HUES48 (cell line): Measurements from ENCODE around the gene ZP3.
"Not testable (repeated sequence)": the region's sequence is repeated elsewhere in the genome, so short reads cannot be mapped to it uniquely, and the experiment has no call there.

ENCODE experiments used
- H3K27ac ChIP-seq: one replicate; pipeline ENCODE4 v1.7.0; 2013; ENCODE audit warnings: low read depth, low read length, inconsistent platforms
- H3K27me3 ChIP-seq: 2 replicates; pipeline ENCODE4 v1.6.1; 2013; ENCODE audit warnings: mild to moderate bottlenecking, low read length; ENCODE audit not compliant: control insufficient read depth, insufficient read depth
- H3K36me3 ChIP-seq: 2 replicates; pipeline ENCODE4 v1.6.1; 2013; ENCODE audit warnings: low read length; ENCODE audit not compliant: control insufficient read depth, insufficient read depth
- H3K4me1 ChIP-seq: 2 replicates; pipeline ENCODE4 v1.6.1; 2013; ENCODE audit warnings: mild to moderate bottlenecking, low read length; ENCODE audit not compliant: control insufficient read depth, insufficient read depth
- H3K4me3 ChIP-seq: 2 replicates; pipeline ENCODE4 v1.5.1; 2013; ENCODE audit warnings: mild to moderate bottlenecking, low read depth, low read length
- H3K9ac ChIP-seq: 2 replicates; pipeline ENCODE4 v1.6.1; 2013; ENCODE audit warnings: mild to moderate bottlenecking, low read depth, low read length, moderate library complexity
- H3K9me3 ChIP-seq: 2 replicates; pipeline ENCODE4 v1.6.1; 2013; ENCODE audit warnings: low read length; ENCODE audit not compliant: control insufficient read depth, insufficient read depth

ZP3 gene

DNA sequence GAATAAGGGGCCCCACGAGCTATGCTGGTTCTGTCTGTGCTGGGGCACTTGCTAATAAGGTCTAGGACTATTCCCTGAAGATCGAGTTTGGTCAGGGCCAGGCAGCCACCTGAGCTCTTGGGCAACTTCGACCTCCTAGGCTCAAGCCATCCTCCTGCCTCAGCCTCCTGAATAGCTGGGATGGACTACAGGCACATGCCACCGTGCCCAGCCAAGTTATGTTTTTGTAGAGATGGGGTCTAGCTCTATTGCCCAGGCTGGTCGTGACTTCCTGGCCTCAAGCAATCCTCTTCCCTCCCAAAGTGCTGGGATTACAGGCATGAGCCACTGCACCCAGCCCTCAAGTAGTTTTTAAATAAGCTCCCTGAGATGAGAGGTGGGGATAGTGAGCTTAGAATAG, 2.9 kb downstream of the ZP3 start:
- no peaks in the 10 kb centered on the region for H3K9me3 ChIP-seq
- no peak overlapping the region for H3K27ac ChIP-seq
- no peaks in the 10 kb centered on the region for H3K36me3 ChIP-seq
- H3K4me1 ChIP-seq: peaks cover 14% of the 10 kb centered on the region
- H3K9ac ChIP-seq: no peak overlapping the region
- H3K4me3 ChIP-seq: no peak overlapping the region
- H3K27me3 ChIP-seq: no peaks in the 10 kb centered on the region

DNA sequence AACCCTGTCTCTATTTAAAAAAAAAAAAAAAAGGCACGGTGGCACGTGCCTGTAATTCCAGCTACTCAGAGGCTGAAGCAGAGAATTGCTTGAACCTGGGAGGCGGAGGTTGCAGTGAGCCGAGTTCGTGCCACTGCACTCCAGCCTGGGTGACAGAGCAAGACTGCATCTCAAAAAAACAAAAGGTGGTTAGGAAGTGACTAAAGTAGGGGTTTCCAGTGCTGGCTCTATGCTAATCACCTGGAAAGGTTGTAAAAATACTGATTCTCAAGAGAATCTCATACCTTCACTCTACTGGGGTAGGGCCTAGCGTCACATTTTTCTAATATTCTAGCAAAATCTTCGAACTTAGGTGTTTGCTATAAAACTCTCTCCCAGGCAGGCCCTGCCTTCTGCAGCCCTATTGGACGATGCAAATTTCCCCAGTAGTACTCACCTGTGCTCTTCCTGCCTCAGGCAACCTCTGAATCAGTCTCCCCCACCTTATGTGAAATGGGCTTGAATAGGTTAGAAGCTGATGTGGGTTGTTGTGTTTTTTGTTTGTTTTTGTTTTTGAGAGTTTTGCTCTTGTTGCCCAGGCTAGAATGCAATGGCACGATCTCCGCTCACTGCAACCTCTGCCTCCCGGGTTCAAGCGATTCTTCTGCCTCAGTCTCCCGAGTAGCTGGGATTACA, 3.5 kb downstream of the ZP3 start:
- Histone ChIP-seq H3K4me1 (peaks cover 10% of the 10 kb centered on the region), H3K36me3 (no peaks in the 10 kb centered on the region), H3K27ac (no peak overlapping the region), H3K27me3 (no peaks in the 10 kb centered on the region), H3K9ac (no peak overlapping the region), H3K4me3 (no peak overlapping the region), H3K9me3 (no peaks in the 10 kb centered on the region)

DNA sequence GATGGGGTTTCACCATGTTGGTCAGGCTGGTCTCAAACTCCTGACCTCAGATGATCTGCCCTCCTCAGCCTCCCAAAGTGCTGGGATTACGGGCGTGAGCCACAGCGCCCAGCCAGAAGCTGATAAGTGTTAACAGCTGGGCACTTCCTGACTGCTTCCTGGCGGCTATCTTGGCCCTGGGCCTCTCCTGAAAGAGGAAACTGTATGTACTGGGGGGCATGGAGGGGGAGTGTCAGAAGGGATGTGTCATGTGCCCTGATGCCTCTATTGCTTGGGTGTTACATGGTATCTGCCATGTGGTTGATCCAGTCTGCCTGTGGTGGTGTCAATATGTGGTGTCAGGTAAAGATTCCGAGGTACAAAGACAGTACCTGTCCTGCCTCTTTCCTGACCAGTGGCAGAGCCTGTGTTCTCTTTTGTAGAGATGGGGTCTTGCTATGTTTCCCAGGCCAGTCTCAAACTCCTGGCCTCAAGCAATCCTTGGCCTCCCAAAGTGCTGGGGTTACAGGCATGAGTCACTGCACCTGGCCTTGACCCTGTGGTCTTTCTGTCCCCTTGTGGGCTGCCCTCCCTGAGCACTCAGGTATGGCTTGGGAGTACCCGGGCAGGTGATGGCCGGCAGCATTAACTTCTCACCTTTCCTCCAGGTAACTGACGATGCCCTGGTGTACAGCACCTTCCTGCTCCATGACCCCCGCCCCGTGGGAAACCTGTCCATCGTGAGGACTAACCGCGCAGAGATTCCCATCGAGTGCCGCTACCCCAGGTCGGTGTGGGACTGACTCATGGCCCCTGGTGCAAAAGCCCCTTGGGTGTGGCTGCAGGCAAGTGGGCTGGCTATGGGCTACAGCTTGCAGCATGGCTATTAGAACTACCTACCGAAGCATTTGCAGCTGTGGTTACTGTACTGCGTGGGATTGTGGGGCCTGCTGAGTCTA, 4.4 kb downstream of the ZP3 start:
- H3K27me3 ChIP-seq: no peaks in the 10 kb centered on the region
- no peaks in the 10 kb centered on the region for H3K36me3 ChIP-seq
- H3K9me3 ChIP-seq: no peaks in the 10 kb centered on the region
- H3K4me1 ChIP-seq: peaks cover 4% of the 10 kb centered on the region; the same call in 1 of the 2 replicates
- H3K4me3 ChIP-seq: no peak overlapping the region
- no peak overlapping the region for H3K27ac ChIP-seq
- no peak overlapping the region for H3K9ac ChIP-seq

DNA sequence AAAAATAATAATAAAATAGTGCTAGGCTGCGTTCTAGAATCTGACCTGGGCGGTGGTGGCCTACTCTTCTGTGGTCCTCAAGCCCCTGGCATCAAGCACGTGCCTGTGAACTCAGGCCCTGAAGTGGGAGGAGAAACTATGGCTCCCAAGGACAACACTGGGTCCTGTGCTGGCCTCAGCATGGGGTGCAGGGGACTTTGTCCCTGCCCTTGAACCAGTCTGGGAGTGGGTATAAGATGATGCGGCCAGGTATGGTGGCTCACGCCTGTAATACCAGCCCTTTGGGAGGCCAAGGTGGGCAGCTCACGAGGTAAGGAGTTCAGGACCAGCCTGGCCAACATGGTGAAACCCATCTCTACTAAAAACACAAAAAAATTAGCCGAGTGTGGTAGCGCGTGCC, 5.5 kb downstream of the ZP3 start:
- H3K9ac ChIP-seq: no peak overlapping the region
- no peak overlapping the region for H3K27ac ChIP-seq
- no peaks in the 10 kb centered on the region for H3K27me3 ChIP-seq
- no peak overlapping the region for H3K4me3 ChIP-seq
- H3K9me3 ChIP-seq: no peaks in the 10 kb centered on the region
- peaks cover 4% of the 10 kb centered on the region; the same call in 1 of the 2 replicates for H3K4me1 ChIP-seq
- no peaks in the 10 kb centered on the region for H3K36me3 ChIP-seq

DNA sequence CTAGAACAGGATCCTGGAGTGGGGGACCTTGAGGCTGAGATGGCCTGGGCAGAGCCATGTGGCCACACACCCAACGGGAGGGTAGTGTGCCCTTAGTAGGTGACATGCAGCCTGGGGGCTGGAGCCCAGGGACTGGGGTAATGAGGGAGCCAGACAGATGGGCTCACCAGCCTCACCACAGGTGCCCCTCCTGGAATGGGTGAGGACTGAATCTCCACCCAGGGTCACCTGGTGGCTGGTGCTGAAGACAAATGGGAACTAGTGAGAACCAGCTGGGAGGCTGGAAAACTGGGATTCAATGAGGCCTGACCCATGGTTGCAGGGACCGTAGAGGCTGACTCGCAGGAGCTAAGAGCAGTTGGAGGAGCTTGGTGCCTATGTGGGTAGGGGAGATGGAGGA, 6.1 kb downstream of the ZP3 start:
- H3K4me1 ChIP-seq: peaks cover 4% of the 10 kb centered on the region; the same call in 1 of the 2 replicates
- no peaks in the 10 kb centered on the region for H3K27me3 ChIP-seq
- no peak overlapping the region for H3K9ac ChIP-seq
- H3K9me3 ChIP-seq: no peaks in the 10 kb centered on the region
- H3K4me3 ChIP-seq: no peak overlapping the region
- H3K36me3 ChIP-seq: no peaks in the 10 kb centered on the region
- H3K27ac ChIP-seq: no peak overlapping the region

DNA sequence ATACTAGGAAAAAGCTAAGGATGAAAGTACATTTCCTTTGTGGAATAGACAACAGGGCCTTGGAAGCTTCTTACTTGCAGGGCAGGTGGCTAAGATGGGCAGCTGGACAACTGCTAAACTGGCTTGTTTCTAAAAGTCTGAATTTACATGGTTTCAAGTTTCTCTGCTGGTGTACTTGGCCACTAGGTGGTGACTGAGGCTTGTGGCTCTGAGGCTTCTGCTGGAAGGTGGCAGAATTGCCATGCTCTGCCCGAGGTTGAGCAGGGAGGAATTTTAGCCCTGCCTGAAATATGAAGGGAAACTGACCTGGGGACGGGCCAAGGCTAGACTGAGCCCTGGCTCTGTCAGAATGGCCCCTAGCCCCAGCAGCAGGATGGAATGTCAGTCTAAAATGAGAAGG, 13.1 kb downstream of the ZP3 start:
- H3K27ac ChIP-seq, H3K9ac ChIP-seq: not testable (repeated sequence)

DNA sequence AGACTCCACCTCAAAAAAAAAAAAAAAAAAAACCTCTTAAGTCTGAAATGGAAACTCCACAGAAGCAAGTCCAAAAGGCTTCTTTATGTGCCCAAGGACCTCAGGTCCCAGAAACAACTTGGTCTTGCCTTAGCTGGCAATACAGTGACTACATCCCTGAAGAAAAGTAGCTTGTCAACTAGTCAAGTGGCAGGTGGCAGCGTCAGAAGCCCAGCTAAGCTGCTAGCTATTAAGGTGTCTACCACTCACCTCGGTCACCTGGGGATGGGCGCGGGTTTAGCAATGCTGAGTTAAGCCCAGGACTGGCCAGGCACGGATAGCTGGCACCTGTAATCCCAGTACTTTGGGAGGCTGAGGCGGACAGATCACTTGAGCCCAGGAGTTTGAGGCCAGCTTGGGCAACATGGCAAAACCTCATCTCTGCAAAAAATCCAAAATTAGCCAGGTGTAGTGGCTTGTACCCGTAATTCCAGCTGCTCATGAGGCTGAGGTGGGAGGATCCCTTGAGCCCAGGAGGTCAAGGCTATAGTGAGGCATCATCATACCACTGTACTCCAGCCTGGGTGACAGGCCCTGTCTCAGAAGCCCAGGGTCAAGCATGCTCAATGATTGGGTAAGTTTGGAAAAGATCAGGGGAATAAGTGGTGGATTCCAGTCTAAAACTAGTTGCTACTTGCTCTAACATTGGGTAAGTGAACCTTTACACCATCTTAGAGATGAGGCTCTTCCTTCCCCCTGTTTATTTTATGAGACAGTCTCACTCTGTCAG, 14.6 kb downstream of the ZP3 start:
- not testable (repeated sequence) for H3K27me3 ChIP-seq, H3K36me3 ChIP-seq, H3K4me1 ChIP-seq, H3K4me3 ChIP-seq, H3K9ac ChIP-seq, H3K27ac ChIP-seq, H3K9me3 ChIP-seq

More for the DNA sequence above, 13.1 kb downstream of the ZP3 start:
- H3K9me3 ChIP-seq, H3K36me3 ChIP-seq, H3K4me3 ChIP-seq, H3K4me1 ChIP-seq, H3K27me3 ChIP-seq: not testable (repeated sequence)

DNA sequence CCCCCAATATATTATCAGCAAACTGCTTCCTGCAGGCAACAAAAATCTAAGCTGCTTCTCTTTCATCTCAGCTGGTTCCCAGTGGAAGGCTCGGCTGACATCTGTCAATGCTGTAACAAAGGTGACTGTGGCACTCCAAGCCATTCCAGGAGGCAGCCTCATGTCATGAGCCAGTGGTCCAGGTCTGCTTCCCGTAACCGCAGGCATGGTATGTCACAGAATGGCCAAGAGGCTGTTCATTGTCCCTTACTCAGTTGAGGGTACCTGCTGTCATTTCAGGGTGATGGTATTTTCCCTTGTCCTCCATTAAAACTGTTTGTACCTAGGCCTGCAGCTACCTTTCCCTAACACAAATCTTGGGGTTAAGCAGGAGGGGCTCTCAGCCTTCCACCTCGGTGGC, 15.7 kb downstream of the ZP3 start:
- H3K9me3 ChIP-seq, H3K36me3 ChIP-seq, H3K27ac ChIP-seq: not testable (repeated sequence)

DNA sequence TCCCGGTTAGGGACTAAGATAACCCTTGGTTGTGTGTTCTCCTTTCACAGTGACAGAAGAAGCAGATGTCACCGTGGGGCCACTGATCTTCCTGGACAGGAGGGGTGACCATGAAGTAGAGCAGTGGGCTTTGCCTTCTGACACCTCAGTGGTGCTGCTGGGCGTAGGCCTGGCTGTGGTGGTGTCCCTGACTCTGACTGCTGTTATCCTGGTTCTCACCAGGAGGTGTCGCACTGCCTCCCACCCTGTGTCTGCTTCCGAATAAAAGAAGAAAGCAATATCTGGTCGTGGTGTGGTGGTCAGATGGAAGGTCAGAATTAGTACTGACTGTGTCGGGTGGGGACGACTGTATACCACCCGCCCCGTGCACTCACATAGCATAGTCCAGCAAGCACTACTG, 17.0 kb downstream of the ZP3 start:
- H3K4me3 ChIP-seq, H3K9ac ChIP-seq, H3K27ac ChIP-seq, H3K27me3 ChIP-seq, H3K36me3 ChIP-seq, H3K4me1 ChIP-seq, H3K9me3 ChIP-seq: not testable (repeated sequence)

More for the DNA sequence above, 15.7 kb downstream of the ZP3 start:
- not testable (repeated sequence) for H3K9ac ChIP-seq, H3K27me3 ChIP-seq, H3K4me3 ChIP-seq, H3K4me1 ChIP-seq

DNA sequence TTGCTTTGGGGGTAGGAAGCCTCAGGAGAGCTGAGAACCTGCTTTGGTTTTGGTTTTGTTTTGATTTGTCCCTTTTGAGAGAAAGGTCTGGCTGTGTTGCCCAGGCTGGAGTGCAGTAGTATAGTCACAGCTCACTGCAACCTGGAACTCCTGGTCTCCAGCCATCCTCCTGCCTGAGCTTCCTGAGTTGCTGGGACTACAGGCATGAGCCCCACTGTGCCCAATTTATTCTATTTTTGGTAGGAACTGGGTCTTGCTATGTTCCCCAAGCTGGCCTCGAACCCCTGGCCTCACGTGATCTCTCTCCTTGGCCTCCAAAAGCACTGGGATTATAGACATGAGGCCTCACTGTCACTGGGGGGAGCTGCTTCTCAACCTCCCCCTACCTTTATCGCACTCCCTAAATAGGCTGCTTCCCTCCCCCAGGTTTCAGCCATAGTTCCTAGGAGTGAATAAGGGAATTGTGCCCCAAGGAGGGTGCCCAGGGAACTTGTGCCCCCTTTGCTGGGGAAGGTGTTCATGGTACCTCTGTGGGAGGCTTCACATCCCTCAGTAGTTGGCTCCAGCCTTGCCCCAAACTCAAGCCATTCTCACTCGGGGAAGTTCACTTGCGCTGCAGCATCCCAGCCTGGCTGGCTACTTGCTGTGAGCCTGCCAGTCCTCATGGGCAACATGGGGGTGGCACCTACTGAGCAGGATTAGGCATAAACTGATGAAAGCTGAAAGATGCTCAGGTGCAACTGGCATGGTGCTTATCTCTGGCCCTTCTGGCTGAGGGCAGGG, 18.1 kb downstream of the ZP3 start:
- H3K9me3 ChIP-seq, H3K27me3 ChIP-seq, H3K9ac ChIP-seq, H3K4me3 ChIP-seq, H3K4me1 ChIP-seq, H3K27ac ChIP-seq, H3K36me3 ChIP-seq: not testable (repeated sequence)
